HG03521 (cell line): Measurements from ENCODE around the gene SLC28A2.
"Not testable (repeated sequence)": the region's sequence is repeated elsewhere in the genome, so short reads cannot be mapped to it uniquely, and the experiment has no call there.

ENCODE experiments used
- ATAC-seq: cut with Tn5 transposase; IDR thresholded peaks from one replicate; pipeline ENCODE4 v1.9.1; 2021; ENCODE audit warnings: mild to moderate bottlenecking, moderate library complexity; ENCODE audit not compliant: unreplicated experiment

Gene SLC28A2

GRCh38 chr15:45259796-45260195, 7.8 kb downstream of the SLC28A2 start:
- ATAC-seq, result no peak

GRCh38 chr15:45262906-45263461, 10.9 kb downstream of the SLC28A2 start:
- no peak for ATAC-seq

GRCh38 chr15:45263854-45264253, 11.8 kb downstream of the SLC28A2 start:
- ATAC-seq, result no peak

DNA sequence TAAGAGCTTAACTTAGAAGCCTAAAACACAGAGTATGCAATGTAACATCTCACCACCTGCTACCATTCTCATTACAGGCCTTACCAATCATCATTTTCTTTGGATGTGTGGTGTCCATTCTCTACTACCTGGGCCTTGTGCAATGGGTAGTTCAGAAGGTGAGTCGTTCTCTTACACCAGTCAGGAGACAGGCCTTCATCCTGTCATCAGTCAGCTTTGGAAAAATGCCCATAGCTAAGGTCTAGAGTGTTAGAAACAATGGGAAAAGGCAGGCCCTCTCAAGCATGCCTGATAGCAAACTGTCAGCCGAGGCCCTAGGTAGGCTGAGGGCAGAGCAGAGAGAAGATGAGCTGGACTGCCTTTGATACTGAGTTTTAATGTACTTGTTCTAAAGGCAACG, 13.5 kb downstream of the SLC28A2 start:
- ATAC-seq, result no peak

- no peak for ATAC-seq
Measured at GRCh38 chr15:45268135-45268534, 16.1 kb downstream of the SLC28A2 start.

DNA sequence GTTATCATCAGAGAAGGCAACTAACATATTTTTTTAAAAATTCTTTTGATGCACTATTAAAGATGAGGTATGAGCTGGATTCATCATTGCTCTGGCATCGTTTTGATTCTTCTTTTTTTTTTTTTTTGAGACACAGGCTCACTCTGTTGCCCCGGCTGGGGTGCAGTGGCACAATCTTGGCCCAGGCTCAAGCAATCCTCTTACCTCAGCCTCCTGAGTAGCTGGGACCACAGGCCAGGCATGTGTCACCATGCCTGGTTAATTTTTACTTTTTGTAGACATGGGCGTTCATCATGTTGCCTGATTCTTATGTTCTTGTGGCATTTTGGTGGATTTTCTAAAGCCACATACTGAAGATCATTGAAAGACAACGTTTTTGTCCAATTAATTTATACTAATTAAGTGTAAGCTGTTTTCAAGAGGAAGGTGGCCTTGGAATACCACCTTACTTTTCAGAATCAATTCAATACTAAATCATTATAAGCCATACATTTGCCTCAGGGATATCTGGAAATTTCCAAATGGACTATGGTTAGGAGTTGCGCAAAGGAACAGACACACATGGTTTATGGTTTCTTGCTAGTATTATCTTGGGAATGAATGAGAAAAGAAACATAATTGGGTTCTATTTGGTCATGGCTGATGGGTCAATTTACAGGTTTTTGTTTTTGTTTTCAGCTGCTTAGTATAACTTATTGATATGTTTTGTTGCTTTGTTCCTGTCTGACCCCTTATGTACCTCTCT, 22.8 kb downstream of the SLC28A2 start:
- no peak for ATAC-seq

DNA sequence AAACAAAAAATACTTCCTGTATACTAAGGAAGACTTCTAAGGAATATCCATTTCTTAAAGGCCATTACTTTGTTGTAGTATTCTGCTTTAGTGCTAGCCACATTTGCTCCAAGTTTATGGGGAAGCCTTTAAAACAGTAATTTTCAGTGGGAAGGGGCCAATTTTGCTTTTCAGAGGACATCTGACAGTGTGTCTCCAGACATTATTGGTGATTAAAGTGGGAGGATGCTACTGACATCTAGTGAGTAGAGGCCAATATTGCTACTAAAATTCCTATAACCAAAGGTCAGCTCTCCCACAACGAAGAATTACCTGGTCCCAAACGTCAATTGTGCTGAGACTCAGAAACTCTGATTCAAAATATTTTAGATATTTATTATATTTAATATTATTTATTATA, 24.8 kb downstream of the SLC28A2 start:
- ATAC-seq, result no peak

- ATAC-seq, result peak; percentile 100
Measured at GRCh38 chr15:45279024-45279698, 27.1 kb downstream of the SLC28A2 start.

DNA sequence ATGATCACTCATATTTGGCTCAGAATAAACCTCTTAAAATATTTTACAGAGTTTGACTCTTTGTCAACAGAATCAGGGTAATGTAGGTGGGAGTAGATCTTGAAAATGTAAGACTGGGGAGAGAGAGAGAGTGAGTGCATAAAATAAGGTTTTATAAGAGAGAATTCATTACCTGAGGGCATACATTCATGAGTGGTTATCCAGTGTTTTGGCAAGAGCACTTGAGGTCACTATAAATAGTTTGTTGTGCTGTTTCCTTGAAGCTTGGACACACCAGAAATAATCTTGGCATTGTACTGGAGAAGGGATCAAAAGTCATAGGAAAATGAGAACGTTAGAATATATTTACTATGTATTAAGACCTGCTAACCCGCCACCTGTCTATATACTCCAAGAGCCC, 33.4 kb downstream of the SLC28A2 start:
- ATAC-seq, result no peak

DNA sequence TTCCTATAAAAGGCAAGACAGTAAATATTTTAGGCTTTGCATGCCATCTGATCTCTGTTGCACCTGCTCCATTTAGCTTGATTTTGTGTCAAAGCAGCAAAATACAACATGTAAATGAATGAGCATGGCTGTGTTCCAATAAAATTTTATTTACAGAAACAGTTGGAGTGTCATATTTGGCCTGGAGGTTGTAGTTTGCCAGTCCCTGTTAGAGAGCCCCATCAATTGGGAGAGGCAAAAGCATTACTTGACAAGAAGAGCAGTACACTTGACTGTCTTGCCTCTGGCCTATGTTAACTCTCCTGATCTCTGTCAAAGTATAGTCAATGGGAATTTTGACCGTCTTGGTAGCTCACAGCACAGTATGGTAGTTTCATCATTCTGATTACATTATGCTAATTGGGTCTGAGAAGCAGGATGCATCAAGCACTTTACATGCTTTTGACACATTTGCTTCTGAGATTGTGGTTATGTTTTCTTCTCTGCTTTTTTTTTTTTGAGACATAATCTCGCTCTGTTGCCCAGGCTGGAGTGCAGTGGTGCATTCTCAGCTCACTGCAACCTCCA, 35.4 kb downstream of the SLC28A2 start:
- ATAC-seq, result no peak

GRCh38 chr15:45288947-45289346, 36.9 kb downstream of the SLC28A2 start:
- no peak for ATAC-seq

DNA sequence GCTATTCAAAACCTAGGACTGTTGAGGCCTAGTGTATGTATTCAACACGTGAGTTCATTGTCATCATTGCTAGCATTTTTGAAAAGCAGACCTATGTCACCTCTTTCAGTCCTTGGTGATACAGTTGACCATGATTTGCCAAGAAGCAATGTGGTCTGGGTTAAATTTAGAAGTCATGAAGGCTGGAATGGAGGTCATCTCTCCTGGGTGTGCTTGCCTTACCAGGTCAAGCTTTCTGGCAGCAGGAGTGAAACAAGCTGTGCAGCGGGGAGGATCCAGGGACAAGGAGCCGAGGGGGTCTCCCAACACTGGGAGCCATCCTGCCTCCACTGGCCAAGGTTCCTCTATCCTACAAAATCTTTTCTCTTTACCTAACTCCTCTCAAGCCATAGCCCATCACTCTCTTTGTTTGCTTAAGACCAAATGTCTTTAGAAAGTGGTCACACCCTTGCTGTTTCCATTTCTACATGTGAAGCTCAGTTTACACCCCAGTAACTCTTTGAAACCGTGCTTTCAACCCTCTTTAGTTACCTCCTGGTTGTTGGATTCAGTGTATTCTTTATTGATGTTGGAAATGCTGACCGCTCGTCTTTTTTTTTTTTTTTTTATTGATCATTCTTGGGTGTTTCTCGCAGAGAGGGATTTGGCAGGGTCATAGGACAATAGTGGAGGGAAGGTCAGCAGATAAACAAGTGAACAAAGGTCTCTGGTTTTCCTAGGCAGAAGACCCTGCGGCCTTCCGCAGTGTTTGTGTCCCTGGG, 40.0 kb downstream of the SLC28A2 start:
- no peak for ATAC-seq

DNA sequence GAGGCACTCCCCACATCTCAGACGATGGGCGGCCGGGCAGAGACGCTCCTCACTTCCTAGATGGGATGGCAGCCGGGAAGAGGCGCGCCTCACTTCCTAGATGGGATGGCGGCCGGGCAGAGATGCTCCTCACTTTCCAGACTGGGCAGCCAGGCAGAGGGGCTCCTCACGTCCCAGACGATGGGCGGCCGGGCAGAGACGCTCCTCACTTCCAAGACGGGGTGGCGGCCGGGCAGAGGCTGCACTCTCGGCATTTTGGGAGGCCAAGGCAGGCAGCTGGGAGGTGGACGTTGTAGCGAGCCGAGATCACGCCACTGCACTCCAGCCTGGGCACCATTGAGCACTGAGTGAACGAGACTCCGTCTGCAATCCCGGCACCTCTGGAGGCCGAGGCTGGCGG, 41.3 kb downstream of the SLC28A2 start:
- not testable (repeated sequence) for ATAC-seq

DNA sequence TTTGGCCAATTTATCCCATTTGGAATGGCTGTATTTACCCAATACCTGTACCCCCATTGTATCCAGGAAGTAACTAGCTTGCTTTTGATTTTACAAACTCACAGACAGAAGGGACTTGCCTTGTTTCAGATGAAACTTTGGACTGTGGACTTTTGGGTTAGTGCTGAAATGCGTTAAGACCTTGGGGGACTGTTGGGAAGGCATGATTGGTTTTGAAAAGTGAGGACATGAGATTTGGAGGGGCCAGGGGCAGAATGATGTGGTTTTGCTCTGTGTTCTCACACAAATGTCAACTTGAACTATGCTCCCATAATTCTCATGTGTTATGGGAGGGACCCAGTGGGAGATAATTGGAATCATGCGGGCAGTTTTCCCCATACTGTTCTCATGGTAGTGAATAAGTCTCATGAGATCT, 46.9 kb downstream of the SLC28A2 start:
- ATAC-seq, result not testable (repeated sequence)

- no peak for ATAC-seq
Measured at GRCh38 chr15:45304711-45305110, 52.7 kb downstream of the SLC28A2 start.

DNA sequence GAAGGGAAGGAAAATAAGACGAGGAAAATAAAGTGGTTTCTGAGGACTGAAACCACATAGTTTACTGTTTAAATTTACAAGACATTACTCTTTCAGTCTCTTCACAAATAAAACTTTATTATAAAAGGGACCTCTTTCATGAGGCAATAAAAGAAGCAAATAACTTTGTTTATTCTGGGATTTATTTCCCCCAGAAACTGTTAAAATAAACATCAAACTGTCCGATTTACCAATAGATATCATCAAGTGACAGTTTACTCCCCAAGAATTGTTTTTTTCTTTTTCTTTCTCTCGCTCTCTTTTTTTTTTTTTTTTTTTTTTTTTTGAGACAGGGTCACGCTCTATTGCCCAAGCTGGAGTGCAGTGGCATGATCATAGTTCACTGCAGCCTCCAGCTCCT, 54.1 kb downstream of the SLC28A2 start:
- ATAC-seq, result no peak

DNA sequence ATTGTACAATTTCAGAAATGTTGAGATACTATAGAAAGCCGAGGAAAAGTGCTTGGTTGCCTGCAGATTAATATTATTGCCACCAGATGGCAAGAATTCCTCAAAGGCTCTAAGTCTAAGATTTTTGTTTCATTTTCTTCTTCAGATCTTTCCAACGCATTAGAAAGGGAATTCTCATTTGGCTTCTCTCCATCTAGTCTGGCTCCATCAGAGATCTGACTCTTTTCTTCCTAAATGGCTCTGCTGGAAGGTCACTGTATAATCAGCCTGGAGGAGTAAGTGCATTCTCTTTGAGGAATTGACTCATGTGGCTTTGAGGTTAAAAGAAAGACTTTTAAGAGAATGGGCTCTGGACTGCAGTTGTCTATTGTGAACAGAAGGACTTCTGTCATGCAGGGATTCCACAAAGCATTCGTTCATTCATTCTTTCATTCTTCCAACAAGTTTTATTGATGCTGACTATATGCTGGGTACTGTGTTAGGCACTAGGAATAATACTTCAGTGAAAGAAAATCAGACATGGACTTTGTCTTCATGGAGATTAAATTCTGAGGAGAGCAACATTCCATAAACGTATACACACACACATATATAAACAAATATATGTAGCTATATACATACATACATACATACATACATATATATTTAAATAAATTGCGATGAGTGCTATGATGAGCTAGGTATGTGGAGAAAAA, 55.3 kb downstream of the SLC28A2 start:
- ATAC-seq, result no peak

DNA sequence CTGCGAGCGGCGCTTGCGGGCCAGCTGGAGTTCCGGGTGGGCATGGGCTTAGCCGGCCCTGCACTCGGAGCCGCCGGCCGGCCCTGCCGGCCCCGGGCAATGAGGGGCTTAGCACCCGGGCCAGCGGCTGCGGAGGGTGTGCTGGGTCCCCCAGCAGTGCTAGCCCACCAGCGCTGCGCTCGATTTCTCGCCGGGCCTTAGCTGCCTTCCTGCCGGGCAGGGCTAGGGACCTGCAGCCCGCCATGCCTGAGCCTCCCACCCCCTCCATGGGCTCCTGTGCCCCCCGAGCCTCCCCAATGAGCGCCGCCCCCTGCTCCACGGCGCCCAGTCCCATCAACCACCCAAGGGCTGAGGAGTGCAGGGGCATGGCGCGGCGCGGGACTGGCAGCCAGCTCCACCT, 62.1 kb downstream of the SLC28A2 start:
- ATAC-seq, result not testable (repeated sequence)

GRCh38 chr15:45314960-45315359, 62.9 kb downstream of the SLC28A2 start:
- no peak for ATAC-seq

DNA sequence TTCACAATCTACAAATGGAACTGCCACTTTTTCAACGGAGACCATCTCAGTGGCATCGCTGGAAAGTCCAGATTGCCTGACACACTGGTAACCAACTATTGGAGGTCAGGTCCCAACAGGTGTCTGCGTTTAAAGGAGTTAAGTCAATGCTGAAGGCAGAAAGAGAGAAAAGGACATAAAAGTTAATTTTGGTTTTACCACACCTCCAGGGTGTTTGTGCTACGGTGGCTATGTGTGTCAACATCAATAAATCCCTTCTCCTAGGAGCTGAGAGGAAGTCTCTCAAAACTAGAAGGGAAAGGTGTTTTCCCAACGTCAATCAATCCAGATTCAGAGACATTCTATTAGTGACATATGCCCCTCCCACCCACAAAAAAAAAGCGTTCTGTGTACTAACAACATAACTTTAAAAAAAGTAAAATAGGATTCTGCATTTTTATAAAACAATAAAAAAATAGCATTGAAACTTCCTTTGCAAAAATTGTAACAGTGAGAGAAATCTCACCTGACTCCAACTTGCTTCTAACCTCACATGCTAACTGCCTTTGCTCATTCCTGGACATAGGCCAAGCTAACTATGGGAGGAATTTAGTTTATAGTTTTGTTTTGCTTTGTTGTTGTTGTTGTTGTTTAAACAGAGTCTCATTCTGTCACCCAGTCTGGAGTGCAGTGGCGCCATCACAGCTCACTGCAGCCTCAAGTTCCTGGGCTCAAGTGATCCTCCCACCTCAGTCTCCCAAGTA, 67.6 kb downstream of the SLC28A2 start:
- ATAC-seq, result no peak
